ENCODE measurements around the gene TMEM91.
A peak's percentile ranks its signal among the peaks of the same experiment; 100 is the strongest.

TMEM91 gene

GRCh38 chr19:41376241-41376997, at the start of gene TMEM91:
Gene TMEM91, plus strand, starts transcription at chr19:41376533. Its CDS starts 1,777 bp downstream, at chr19:41378310.
- Histone ChIP-seq H4K20me1 (ENCODE audit: insufficient read depth, low read length, poor library complexity, severe bottlenecking) (no peaks in the 10 kb centered on the region), H3K4me1 (ENCODE audit: insufficient read depth, low read length, poor library complexity, severe bottlenecking) (no peaks in the 10 kb centered on the region), H3K79me2 (ENCODE audit: insufficient read depth, low read length) (no peaks in the 10 kb centered on the region), H3K9ac (ENCODE audit: low read depth, low read length, poor library complexity, severe bottlenecking) (no peak within 1 kb of the TSS), H3K9me3 (ENCODE audit: insufficient read depth, low read depth, low read length) (no peaks in the 10 kb centered on the region), H3K27me3 (ENCODE audit: insufficient read depth, low read length, poor library complexity, severe bottlenecking) (no peaks in the 10 kb centered on the region), H2AFZ (ENCODE audit: low read length) (no peak within 1 kb of the TSS), H3K36me3 (ENCODE audit: insufficient read depth, low read length) (no peaks in the 10 kb centered on the region), H3K9me2 (replicated peaks; ENCODE audit: low read depth, low read length) (no peaks in the 10 kb centered on the region), H3F3A (ENCODE audit: low read depth) (no peaks in the 10 kb centered on the region), H3K4me3 (ENCODE audit: low read length, poor library complexity, severe bottlenecking) (no peak within 1 kb of the TSS), H3K4me2 (ENCODE audit: low read depth, low read length, poor library complexity, severe bottlenecking) (no peak within 1 kb of the TSS)
- TF ChIP-seq EZH2phosphoT487 (IDR thresholded peaks at IDR 0.05; ENCODE audit: borderline replicate concordance), result no peak
- TF ChIP-seq, protein P1, sequence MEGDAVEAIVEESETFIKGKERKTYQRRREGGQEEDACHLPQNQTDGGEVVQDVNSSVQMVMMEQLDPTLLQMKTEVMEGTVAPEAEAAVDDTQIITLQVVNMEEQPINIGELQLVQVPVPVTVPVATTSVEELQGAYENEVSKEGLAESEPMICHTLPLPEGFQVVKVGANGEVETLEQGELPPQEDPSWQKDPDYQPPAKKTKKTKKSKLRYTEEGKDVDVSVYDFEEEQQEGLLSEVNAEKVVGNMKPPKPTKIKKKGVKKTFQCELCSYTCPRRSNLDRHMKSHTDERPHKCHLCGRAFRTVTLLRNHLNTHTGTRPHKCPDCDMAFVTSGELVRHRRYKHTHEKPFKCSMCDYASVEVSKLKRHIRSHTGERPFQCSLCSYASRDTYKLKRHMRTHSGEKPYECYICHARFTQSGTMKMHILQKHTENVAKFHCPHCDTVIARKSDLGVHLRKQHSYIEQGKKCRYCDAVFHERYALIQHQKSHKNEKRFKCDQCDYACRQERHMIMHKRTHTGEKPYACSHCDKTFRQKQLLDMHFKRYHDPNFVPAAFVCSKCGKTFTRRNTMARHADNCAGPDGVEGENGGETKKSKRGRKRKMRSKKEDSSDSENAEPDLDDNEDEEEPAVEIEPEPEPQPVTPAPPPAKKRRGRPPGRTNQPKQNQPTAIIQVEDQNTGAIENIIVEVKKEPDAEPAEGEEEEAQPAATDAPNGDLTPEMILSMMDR (conservative IDR thresholded peaks at IDR 0.05; ENCODE audit: low read length), result no peak

DNA sequence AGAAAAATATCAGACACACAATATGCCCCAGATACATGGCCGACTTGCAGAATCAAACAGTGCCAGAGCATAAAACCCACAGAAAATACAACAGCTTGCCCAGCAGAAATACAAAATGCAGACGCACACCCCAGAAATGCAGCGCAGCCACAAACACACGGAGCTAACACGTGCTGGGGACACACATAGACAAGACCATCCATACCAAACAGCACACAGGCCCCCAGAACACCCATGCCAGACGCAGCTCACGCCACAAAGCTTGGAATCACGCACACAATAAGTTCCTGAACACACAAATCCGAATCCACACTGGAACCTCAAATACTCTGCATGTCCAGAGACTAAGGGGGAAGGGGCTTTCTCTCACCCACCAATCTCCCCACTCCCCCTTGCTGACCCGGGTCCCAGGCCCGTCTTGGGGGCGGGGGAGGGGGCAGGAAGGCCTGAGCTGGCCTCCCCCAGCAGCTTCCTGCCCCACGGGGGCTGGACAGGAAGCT, 49.2 kb upstream of the TMEM91 start:
- Histone ChIP-seq H3K4me3 (ENCODE audit: low read length, poor library complexity, severe bottlenecking) (peak overlapping the region; percentile 72), H3K9ac (ENCODE audit: low read depth, low read length, poor library complexity, severe bottlenecking) (peak overlapping the region; percentile 55), H3K36me3 (ENCODE audit: insufficient read depth, low read length) (peaks cover 39% of the 10 kb centered on the region; the same call in 1 of the 2 replicates), H3K4me2 (ENCODE audit: low read depth, low read length, poor library complexity, severe bottlenecking) (peak overlapping the region; percentile 99), H3K9me3 (ENCODE audit: insufficient read depth, low read depth, low read length) (no peaks in the 10 kb centered on the region), H4K20me1 (ENCODE audit: insufficient read depth, low read length, poor library complexity, severe bottlenecking) (peaks cover 17% of the 10 kb centered on the region), H3F3A (ENCODE audit: low read depth) (peaks cover 9% of the 10 kb centered on the region), H3K27me3 (ENCODE audit: insufficient read depth, low read length, poor library complexity, severe bottlenecking) (no peaks in the 10 kb centered on the region), H3K9me2 (replicated peaks; ENCODE audit: low read depth, low read length) (no peaks in the 10 kb centered on the region), H3K79me2 (ENCODE audit: insufficient read depth, low read length) (peaks cover 33% of the 10 kb centered on the region), H2AFZ (ENCODE audit: low read length) (no peak overlapping the region), H3K4me1 (ENCODE audit: insufficient read depth, low read length, poor library complexity, severe bottlenecking) (peaks cover 43% of the 10 kb centered on the region)
- TF ChIP-seq, protein P1 (conservative IDR thresholded peaks at IDR 0.05; ENCODE audit: low read length), result no peak
- TF ChIP-seq EZH2phosphoT487 (IDR thresholded peaks at IDR 0.05; ENCODE audit: borderline replicate concordance), result no peak

DNA sequence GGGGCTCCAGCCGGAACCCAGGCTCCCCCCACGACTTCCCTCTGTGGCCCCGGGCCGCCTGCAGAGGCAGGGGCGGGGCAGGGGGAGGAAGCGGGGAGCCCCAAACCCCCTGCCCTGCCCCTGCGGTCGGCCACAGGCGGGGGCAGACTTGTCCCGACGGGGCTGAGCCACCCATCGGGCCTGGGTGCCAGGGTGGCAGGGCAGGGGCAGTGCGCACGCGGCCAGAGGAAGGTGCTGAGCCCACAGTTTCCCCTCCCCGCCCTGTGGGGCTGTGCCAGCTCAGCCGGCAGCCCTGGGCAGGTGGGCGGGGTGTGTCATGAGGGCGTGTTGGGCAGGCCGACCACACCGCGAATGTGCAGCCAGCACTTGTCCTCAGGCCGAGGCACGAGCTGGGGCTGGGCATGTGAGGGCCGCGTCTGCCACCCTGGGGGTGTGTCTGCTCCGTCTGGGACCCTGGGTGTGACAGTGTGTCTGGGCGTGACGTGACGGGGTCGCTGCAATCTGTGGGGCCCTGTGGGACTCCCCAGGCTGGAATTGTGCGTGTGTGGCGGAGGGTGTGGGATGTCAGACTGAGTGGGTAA, 48.7 kb upstream of the TMEM91 start:
- H3K4me1 ChIP-seq (ENCODE audit: insufficient read depth, low read length, poor library complexity, severe bottlenecking), result peaks cover 40% of the 10 kb centered on the region
- H4K20me1 ChIP-seq (ENCODE audit: insufficient read depth, low read length, poor library complexity, severe bottlenecking), result peaks cover 19% of the 10 kb centered on the region
- peaks cover 9% of the 10 kb centered on the region for H3F3A ChIP-seq (ENCODE audit: low read depth)
- peaks cover 40% of the 10 kb centered on the region; the same call in 1 of the 2 replicates for H3K36me3 ChIP-seq (ENCODE audit: insufficient read depth, low read length)
- no peak overlapping the region for H2AFZ ChIP-seq (ENCODE audit: low read length)
- H3K79me2 ChIP-seq (ENCODE audit: insufficient read depth, low read length), result peaks cover 31% of the 10 kb centered on the region
- H3K4me2 ChIP-seq (ENCODE audit: low read depth, low read length, poor library complexity, severe bottlenecking), result peak overlapping the region; percentile 99
- no peaks in the 10 kb centered on the region for H3K9me2 ChIP-seq (replicated peaks; ENCODE audit: low read depth, low read length)
- no peaks in the 10 kb centered on the region for H3K27me3 ChIP-seq (ENCODE audit: insufficient read depth, low read length, poor library complexity, severe bottlenecking)
- peak overlapping the region; percentile 72 for H3K4me3 ChIP-seq (ENCODE audit: low read length, poor library complexity, severe bottlenecking)
- H3K9ac ChIP-seq (ENCODE audit: low read depth, low read length, poor library complexity, severe bottlenecking), result peak overlapping the region; percentile 72
- no peaks in the 10 kb centered on the region for H3K9me3 ChIP-seq (ENCODE audit: insufficient read depth, low read depth, low read length)
- no peak for TF ChIP-seq EZH2phosphoT487 (IDR thresholded peaks at IDR 0.05; ENCODE audit: borderline replicate concordance)
- TF ChIP-seq, protein P1 (conservative IDR thresholded peaks at IDR 0.05; ENCODE audit: low read length), result no peak

Measured in Loucy (cell line).